Suppressor macrophage (primary cell): ENCODE results near the gene RAB43.
"Not testable (repeated sequence)": the region's sequence is repeated elsewhere in the genome, so short reads cannot be mapped to it uniquely, and the experiment has no call there.

Source experiments
- DNase-seq, 4 experiments: peaks; one replicate each; pipeline ENCODE4 v3.0.0-alpha.2; 2020 to 2022

The RAB43 gene

DNA sequence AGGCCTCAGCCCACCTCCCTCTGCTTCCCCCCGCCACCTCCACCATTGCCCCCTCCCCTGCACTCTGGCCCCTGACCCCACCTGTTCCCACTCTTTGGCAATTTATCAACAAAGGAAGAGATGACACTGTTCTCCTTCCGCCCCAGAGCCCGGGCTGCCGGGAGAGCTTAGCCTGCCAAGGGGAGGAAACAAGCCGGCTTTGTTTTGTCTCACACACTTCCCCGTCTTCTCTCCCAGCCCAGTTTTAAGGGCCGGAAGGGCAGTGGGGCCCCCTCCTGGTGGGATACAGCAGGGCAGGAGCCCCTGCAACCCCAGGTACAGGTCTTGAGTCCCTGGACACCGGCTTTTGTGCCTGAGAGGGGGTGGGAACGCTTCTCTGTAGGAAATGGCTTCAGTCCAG lies 33.7 kb downstream of the RAB43 start:
- peak in 3 of 4 experiments; percentile 42 to 50 (median 42) for DNase-seq

DNA sequence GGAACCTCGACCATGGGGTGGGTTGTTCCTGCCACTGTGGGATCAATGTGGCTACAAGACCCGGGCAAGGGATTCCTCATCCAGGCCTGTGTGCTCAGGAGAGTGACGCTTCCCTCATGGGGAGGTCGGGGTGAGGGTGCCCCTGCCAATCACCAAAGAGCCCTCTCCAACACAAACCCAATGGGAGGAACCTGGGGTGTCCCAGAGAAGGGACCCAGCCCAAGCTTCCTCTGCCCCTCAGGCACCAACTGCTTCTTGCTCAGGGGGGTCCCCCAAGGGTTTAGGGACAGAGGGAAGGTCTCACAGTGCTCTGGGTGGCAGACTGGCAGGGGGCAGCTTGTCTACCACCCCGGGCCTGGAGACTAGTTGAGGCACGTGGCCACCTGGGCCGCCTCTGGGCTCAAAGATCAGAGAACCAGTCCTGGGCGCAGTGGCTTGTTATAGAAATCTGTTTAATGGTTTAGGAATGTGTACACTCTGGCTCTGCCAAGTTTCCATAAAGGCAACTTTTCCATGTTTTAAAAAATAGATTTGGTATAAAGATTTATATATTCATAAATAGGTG lies 34.4 kb downstream of the RAB43 start:
- DNase-seq, result no peak

DNA sequence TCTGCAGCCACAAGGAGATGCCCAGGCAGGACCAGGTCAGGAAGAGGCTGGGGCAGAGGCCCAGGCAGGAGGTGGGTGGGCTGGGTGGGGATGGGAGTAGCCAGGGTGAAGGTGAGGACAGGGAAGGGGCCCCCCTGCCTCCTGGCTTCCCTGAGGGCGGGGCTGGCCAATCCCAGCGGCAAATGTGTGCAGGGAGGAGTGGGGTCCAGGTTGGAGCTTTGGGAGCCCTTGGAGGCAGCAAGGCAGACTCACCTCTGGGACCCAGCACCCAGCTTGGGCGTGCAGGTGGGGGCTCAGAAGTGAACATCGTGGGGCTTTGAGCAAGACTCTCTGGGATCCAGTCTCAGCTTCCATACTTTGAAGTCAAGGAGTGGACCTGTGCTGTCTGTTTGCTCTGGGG lies 35.8 kb downstream of the RAB43 start:
- DNase-seq, result no peak

DNA sequence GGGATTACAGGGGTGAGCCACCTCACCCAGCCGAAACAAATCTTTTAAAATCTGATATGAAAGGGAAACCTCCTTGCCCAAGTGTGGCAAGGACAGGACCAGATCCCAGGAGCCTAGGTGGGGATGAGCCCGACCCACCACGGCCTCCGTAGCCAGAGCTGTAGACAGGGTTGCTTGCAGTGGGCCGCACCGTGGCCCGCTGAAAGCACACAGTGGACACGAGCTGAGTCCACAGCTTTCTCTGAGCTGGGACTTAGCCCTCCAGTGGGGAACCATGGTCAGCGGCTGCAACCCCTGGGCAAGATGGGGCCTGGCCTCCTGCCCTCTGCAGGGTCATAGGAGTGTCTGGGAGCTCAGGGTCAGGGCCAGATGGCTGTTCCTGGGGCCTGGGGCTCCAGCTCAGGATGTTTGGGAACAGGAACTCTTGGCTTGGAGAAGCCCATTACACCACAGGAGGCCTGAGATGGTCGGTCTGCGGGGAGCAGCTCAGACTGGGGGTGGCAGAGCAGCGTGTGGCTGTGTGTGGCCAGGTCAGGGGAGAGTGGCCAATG lies 36.4 kb downstream of the RAB43 start:
- no peak for DNase-seq

DNA sequence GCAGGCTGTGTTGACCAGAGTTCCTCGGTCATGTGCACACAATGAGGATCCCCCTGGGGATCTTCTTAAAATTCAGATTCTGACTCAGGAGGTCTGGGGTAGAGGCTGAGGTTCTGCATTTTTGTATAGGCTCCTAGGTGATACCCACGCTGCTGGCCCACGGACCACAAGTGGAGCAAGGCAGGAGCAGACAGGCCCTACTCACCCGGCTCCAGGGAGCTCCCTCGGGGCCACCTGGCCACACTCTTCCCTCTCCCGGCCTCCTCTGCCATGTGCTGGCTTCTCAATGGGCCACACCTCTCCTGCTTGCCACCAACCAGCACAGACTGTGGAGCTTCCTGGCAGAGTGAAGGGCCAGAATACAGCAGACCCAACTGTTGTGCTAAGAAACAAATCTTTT lies 37.1 kb downstream of the RAB43 start:
- no peak for DNase-seq

DNA sequence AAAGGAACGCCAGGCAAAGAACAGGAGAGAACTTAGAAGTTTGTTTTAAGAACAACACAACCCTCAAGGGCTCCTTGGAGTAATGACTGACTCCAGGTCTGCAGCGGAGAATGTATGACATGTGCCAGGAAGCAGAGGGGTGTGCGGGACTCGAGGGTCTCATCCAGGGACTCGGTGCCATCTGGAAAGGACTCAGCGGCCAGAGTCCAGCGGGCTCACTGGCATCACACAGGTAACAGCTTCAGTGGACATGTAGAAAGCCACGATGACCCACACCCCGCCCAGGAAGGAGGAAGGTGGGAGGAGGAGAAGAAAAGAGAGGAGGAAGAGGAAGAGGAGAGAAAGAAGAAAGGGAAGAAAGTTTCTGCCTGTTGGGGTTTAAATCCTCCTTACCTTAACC lies 39.6 kb downstream of the RAB43 start:
- DNase-seq, result no peak

DNA sequence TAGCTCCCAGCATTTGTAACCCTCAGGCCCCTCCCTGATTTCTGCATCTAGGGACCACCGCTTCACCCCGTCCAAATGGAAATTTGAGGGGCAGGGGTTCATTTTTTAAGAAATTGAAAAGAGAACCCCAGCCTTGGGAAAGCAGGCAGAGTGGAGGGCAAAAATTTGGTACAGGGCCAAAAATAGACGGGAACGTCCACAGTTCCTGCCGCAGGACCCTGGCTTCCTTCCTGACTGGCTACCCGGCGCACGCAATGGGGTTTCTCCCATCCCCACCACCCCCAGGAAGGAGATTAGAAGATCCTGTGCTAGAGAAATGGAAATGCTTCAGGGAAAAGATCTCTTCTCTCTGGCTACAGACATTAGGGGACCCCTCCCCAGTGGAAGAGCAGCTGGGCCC lies 40.1 kb downstream of the RAB43 start:
- no peak for DNase-seq

DNA sequence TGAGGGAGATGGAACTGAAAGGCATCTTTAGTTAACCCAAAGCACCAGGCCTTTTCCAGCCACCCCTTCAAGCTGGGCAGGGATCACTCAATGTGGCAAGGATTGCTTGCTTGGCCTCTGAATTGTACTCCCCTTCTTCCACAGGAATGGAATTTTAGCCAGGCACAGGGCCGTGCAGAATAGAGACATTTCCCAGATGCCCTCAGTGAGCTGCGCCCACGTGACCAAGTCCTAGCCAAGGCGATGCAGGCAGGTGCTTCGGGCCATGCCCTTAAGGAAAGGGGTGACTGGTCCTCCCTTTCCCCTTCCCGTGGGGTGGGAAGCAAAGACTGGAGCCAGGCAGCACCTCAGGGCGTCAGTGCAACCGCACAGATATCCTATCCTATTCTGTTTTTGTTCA lies 43.1 kb downstream of the RAB43 start:
- DNase-seq, result no peak

DNA sequence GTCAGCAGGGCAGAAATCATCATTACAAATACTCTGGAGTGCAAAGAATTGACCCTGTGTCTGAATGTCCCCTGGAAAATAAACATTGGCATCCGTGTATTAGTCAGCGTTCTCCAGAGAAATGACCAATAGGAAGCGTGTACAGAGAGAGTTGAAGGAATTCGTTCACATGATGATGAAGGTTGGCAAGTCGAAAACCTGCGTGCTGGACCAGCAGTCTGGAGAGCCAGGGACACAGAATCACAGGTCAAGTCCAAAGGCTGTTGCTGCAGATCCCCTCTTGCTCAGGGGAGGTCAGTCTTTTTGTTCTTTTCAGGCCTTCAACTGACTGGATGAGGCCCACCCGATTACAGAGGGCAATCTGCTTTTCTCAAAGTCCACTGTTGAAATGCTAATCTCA lies 44.4 kb downstream of the RAB43 start:
- DNase-seq, result no peak

DNA sequence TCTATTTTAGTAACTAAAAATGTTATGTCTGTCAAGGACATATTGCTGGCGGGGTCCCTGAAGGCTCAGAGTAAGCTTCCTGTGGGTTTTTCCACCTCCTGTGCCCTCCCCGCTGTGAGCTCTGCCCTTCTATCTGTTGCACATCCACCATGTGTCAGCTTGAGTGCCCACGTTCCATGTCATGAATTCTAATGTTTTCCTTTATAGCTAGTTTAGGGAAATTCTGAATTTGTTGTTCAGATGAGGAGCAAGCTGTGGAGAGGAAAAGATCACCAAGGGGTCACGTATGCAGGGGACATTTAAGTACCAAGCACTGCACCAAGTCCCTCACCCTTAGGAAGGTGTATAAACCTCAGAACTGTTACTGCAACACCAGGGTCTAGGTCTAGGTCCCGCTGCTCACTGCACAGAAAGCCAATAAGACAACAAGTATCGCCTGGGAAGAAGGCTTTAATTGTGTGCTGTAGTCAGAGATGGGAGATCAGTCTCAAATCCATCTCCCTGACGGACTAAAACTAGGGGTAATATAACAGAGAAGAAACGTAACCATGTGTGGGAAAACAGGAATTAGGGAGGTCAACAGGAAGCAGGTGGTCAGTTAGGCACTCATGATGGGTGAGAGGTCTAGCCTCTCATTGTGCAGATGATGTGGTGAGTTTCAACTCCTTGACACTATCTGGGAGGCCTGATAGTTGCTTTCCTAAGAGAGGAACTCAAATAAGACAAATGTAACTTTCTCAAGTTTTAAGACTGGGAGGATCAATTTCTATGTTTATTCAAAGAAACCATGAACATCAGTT lies 51.3 kb downstream of the RAB43 start:
- peak in 3 of 4 experiments; percentile 20 to 34 (median 22) for DNase-seq

DNA sequence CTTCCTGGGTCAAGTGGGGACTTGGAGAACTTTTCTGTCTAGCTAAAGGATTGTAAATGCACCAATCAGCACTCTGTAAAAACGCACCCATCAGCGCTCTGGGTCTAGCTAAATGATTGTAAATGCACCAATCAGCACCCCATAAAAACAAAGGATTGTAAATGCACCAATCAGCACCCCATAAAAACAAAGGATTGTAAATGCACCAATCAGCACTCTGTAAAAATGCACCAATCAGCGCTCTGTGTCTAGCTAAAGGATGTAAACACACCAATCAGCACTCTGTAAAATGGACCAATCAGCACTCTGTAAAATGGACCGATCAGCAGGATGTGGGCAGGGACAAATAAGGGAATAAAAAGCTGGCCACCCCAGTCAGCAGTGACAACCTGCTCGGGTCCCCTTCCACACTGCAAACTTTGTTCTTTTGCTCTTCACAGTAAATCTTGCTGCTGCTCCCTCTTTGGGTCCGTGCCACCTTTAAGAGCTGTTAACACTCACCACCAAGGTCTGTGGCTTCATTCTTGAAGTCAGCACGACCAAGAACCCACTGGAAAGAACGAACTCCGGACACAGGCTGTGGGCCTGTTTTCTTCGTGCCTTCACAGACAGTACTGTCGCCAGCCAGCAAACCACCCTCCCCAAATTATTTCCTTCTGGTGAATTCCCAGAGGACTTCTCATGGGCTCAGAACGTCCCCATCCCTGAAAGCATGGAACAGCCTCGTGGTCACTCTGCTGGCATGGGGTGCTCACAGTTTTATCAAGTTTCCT lies 52.1 kb downstream of the RAB43 start:
- not testable (repeated sequence) for DNase-seq

DNA sequence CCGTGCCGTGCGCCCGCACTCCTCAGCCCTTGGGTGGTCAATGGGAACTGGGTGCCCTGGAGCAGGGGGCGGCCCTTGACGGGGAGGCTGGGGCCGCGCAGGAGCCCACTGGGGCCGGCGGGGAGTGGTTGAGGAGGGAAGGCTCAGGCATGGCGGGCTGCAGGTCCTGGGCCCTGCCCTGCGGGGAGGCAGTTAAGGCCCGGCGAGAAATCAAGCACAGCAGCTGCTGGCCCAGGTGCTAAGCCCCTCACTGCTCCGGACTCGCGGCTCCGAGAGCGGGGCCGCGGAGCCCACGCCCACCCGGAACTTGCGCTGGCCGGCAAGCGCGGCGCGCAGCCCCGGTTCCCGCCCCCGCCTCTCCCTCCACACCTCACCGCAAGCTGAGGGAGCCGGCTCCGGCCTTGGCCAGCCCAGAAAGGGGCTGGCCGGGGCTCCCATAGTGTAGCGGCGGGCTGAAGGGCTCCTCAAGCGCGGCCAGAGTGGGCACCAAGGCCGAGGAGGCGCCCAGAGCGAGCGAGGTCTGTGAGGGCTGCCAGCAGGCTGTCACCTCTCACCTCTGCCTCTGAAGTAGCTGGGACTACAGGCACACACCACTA lies 53.2 kb downstream of the RAB43 start:
- DNase-seq, result peak in 3 of 4 experiments; percentile 25 to 68 (median 52)

DNA sequence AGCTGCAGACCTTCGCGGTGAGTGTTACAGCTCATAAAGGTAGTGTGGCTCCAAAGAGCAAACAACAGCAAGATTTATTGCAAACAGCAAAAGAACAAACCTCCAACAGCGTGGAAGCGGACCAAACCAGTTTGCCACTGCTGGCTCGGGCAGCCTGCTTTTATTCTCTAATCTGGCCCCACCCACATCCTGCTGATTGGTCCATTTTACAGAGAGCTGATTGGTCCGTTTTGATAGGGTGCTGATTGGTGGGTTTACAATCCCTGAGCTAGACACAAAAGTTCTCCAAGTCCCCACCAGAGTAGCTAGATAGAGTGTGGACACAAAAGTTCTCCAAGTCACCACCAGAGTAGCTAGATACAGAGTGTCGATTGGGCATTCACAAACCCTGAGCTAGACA lies 53.9 kb downstream of the RAB43 start:
- DNase-seq, result not testable (repeated sequence)

DNA sequence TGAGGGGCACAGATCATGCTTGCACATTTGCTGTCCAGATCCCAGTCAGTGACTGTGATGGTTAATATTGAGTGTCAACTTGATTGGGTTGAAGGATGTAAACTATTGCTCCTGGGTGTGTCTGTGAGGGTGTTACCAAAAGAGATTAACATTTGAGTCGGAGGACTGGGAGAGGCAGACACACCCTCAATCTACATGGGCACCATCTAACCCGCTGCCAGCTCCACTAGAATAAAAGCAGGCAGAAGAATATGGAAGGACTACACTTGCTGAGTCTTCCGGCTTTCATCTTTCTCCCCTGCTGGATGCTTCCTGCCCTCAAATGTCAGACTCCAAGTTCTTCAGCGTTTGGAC lies 55.9 kb downstream of the RAB43 start:
- DNase-seq, result no peak

DNA sequence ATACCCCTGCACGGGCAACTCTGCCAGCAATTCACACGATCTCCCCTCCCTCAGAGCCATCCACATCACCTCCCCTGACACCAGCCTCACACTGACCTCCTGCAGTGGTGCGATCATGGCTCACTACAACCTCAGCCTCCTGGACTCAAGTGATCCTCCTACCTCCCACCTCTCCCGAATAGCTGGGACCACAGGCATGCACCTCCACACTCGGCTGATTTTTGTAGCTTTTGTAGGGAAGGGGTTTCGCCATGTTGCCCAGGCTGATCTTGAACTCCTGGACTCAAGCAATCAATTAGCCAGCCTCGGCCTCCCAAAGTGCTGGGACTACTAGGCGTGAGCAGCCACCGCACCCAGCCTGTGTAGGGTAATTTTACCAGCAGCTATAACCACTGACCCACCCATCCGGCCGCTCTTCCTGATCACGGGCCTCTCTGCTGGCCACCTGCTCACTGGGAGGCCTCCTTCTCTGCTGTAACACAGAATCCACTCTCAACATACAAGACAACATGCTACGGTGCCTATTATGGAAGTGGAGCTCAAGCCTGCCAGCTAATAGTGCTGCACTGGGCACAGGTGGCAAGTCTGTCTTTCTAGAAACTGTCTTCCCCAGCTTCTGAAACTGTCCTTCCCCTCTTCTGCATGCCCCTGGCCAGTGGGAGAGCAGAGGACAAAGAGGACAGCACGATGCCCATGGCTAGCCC lies 56.4 kb downstream of the RAB43 start:
- DNase-seq, result no peak

DNA sequence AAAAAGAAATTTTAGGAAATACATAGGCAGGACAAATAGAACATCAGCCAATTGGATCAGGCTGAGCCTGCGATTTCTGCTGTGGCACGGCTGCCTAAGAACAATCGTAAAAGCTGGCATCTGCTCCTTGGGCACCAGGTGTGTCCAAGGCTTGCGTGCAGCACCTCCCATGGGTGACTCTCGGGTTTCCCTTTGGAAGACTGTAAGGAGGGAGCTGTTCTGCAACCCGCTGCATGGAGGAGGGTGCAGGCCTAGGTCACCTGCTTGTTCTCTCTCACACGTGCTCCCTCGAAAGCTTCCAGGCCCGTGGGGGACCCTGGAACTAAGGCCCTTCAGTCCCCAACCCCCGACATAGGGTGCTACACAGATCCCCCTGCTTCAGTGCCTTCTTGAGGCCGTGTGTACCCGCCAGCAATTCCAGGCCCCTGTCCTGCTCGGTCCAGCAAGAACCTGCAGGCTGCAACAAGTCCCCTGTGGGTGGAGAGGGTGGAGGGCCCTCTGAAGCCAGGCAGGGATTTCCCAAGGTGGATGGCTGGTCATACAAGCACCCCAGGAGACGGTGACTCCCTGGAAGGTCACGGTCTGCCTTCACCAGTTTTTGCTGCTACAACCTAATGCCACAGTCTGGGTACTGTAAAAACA lies 57.6 kb downstream of the RAB43 start:
- no peak for DNase-seq

DNA sequence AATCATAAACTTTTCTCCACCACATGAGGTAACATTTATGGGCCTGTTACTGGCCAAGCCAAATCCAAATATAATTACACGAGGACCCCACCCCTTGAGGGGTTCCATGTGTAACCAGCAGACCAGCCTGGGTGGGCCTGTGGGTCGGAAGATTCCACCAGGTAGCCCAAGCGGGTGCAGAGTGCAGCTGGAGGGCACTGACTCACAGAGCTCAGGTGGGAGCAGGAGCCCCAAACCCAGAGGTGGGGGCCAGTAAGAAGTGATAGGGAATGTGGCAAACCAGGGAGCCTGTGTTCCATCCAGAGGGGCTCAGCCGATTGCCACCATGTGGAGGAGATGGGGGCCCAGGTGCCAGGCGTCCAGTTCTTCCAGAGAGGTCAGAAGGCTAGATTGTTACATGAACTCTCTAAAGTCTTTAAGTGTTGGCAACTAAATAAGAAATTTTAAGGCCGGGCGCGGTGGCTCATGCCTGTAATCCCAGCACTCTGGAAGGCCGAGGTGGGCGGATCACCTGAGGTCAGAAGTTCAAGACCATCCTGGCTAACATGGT lies 58.4 kb downstream of the RAB43 start:
- no peak for DNase-seq

DNA sequence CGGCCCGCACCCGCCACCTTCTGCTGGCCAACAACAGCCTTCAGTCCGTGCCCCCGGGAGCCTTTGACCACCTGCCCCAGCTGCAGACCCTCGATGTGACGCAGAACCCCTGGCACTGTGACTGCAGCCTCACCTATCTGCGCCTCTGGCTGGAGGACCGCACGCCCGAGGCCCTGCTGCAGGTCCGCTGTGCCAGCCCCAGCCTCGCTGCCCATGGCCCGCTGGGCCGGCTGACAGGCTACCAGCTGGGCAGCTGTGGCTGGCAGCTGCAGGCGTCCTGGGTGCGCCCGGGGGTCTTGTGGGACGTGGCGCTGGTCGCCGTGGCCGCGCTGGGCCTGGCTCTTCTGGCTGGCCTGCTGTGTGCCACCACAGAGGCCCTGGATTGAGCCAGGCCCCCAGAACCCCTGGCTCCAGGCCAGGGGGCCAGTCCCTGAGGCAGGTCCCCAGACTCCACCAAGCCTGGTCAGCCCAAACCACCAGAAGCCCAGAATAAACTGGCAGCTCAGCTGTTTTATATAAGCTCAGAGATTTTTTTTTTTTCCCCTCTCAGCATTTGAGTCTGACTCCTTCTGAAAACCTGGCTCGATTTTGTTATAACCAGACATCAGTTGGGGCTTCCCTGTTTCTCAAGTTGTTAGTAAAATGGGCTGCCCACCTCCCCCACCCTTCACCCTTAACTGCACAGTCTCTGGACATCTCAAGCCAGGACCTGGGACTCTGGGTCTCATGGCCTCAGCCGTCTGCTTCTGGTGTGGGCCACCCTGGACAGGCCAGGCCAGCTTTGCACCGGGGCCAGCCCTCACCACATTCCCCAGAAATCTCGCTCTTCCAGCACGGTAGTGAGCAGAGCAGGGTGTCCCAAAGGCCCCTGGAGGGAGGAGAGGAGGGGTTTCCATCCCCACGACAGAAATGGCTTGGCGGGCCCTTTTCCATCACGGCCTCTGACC lies 59.4 kb downstream of the RAB43 start:
- no peak for DNase-seq

DNA sequence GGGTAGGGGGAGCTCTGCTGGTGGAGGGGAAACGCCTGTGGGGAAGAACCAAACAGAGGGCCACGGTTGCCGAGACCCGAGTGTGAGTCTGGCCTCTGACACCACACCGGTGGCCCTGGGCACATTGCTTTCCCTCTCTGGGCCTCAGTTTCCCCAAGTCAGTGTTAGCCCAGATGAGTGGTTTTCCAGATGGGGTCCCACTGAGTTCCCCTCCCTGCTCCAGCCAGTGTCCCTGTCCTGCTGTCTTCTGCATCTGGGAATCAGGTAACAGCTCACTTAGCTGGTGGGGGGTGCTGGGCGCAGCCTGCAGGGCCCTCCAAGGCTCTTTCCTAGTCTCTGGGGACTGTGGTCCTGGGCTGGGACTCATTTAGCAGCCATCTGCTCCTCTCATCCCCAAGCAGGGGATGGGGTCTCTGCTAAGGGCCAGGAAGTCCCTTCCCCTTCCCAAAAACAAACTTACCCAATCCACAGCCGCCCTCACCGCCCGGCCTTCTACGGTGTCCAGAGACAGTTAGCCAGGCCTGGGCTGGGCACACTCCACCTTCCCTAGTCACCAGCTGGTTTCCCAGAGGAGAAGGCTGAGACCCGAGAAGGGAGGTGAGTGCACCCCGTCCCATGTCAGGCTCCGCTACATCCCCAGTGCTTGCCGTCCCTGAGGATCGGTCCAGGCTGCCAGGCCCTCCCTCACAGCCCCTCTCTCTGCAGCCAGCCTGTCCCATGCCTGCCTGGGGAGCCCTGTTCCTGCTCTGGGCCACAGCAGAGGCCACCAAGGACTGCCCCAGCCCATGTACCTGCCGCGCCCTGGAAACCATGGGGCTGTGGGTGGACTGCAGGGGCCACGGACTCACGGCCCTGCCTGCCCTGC lies 60.3 kb downstream of the RAB43 start:
- no peak for DNase-seq
